ENCODE measurements around the gene HPX. TPM values are rescaled to one million over a fixed set of nuclear protein-coding genes. Genes with fewer than 3 reads are reported as not detected.

HPX gene
- total RNA-seq, 1 experiment from 2014 or later: 1.0 TPM

DNA sequence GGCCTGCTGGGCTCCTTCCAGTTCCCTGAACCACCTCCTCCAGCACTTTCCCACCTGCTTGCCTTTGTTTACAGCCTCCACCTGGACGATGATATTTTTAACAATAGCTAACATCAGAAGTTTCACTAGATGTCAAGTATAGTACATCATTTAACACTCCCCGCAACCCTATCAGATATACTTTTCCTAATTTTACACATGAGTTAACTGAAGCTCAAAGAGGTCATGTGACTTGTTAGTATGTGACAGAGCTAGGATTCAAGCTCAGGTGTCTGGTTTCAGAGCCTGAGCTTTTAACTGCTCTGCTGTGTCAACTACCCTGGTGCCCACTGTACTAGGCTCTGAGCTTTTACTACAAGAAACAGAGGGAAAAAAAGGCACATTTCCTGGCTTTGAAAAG lies 14.3 kb upstream of the HPX start:
- no peaks in the 10 kb centered on the region for H3K9me3 ChIP-seq (ENCODE audit: control insufficient read depth, insufficient read depth, low read depth, low read length)
- TF ChIP-seq, protein P1, sequence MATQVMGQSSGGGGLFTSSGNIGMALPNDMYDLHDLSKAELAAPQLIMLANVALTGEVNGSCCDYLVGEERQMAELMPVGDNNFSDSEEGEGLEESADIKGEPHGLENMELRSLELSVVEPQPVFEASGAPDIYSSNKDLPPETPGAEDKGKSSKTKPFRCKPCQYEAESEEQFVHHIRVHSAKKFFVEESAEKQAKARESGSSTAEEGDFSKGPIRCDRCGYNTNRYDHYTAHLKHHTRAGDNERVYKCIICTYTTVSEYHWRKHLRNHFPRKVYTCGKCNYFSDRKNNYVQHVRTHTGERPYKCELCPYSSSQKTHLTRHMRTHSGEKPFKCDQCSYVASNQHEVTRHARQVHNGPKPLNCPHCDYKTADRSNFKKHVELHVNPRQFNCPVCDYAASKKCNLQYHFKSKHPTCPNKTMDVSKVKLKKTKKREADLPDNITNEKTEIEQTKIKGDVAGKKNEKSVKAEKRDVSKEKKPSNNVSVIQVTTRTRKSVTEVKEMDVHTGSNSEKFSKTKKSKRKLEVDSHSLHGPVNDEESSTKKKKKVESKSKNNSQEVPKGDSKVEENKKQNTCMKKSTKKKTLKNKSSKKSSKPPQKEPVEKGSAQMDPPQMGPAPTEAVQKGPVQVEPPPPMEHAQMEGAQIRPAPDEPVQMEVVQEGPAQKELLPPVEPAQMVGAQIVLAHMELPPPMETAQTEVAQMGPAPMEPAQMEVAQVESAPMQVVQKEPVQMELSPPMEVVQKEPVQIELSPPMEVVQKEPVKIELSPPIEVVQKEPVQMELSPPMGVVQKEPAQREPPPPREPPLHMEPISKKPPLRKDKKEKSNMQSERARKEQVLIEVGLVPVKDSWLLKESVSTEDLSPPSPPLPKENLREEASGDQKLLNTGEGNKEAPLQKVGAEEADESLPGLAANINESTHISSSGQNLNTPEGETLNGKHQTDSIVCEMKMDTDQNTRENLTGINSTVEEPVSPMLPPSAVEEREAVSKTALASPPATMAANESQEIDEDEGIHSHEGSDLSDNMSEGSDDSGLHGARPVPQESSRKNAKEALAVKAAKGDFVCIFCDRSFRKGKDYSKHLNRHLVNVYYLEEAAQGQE (IDR thresholded peaks at IDR 0.05; ENCODE audit: insufficient read depth in 1 of 2, low read depth in 2 of 2, low read length in 1 of 2): no peak
- TF ChIP-seq, protein P2, sequence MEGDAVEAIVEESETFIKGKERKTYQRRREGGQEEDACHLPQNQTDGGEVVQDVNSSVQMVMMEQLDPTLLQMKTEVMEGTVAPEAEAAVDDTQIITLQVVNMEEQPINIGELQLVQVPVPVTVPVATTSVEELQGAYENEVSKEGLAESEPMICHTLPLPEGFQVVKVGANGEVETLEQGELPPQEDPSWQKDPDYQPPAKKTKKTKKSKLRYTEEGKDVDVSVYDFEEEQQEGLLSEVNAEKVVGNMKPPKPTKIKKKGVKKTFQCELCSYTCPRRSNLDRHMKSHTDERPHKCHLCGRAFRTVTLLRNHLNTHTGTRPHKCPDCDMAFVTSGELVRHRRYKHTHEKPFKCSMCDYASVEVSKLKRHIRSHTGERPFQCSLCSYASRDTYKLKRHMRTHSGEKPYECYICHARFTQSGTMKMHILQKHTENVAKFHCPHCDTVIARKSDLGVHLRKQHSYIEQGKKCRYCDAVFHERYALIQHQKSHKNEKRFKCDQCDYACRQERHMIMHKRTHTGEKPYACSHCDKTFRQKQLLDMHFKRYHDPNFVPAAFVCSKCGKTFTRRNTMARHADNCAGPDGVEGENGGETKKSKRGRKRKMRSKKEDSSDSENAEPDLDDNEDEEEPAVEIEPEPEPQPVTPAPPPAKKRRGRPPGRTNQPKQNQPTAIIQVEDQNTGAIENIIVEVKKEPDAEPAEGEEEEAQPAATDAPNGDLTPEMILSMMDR (IDR thresholded peaks at IDR 0.05): no peak
- TF ChIP-seq TCF7L2 (IDR thresholded peaks at IDR 0.05; ENCODE audit: low read depth, low read length) (no peak), SIN3A (IDR thresholded peaks at IDR 0.05; ENCODE audit: borderline replicate concordance, insufficient read depth, low read depth, low read length) (no peak), POLR2AphosphoS5 (IDR thresholded peaks at IDR 0.05; ENCODE audit: low read depth, low read length) (no peak)
- no peak for ATAC-seq
- no peaks in the 10 kb centered on the region; the same call in 1 of the 2 replicates for H3K36me3 ChIP-seq (ENCODE audit: control insufficient read depth, insufficient read depth, low read length)
- no peaks in the 10 kb centered on the region for H3K27me3 ChIP-seq (ENCODE audit: control insufficient read depth, insufficient read depth, low read length)
- no peak for DNase-seq (ENCODE audit: low read depth, low spot score)
- in situ Hi-C loops (cut with HindIII; ENCODE audit: low pct_unique_long_range_greater_than_20kb, low sequenced_read_pairs) (no loop called here), intact Hi-C loops (cut with micrococcal nuclease; ENCODE audit: unreplicated experiment) (no loop called here)
- CTCF ChIA-PET: no interaction called here
- POLR2A ChIA-PET: interaction anchor here (0.9 kb wide), 1 partner anchor 10 kb away, joined by 3 read pairs; no protein-coding TSS in a partner anchor
- no peaks in the 10 kb centered on the region for H3K4me1 ChIP-seq (ENCODE audit: control insufficient read depth, insufficient read depth, low read length)
- H3K27ac ChIP-seq (ENCODE audit: low read length): no peak overlapping the region
- BruUV-seq (replicated peaks): no TSS peak
- H3K4me3 ChIP-seq (ENCODE audit: low read depth in 2 of 2, low read length in 2 of 2): no peak overlapping the region

DNA sequence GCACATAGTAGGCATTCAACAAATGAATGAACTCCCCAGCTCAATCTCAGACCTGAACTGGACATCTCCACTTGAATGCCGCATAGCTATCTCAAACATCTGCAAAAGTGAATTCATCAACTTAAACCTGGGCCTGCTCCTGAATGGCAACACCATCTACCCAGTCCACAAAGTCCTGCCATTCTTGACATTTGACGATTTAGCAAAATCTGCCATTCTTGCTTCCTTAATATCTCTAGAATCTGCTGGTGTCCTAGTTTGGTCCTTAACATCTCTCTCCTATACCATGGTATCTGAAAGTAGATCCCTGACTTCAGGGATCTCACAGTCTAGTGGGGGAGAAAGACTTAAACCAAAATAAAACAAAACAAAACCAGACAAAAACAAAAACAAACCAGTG lies 12.4 kb upstream of the HPX start:
- H3K27me3 ChIP-seq (ENCODE audit: control insufficient read depth, insufficient read depth, low read length): no peaks in the 10 kb centered on the region
- POLR2A ChIA-PET: no interaction called here
- H3K9me3 ChIP-seq (ENCODE audit: control insufficient read depth, insufficient read depth, low read depth, low read length): no peaks in the 10 kb centered on the region
- intact Hi-C loops (cut with micrococcal nuclease; ENCODE audit: unreplicated experiment) (no loop called here), in situ Hi-C loops (cut with HindIII; ENCODE audit: low pct_unique_long_range_greater_than_20kb, low sequenced_read_pairs) (no loop called here)
- no peak overlapping the region for H3K4me3 ChIP-seq (ENCODE audit: low read depth in 2 of 2, low read length in 2 of 2)
- no peak overlapping the region for H3K27ac ChIP-seq (ENCODE audit: low read length)
- DNase-seq (ENCODE audit: low read depth, low spot score) (no peak), ATAC-seq (no peak)
- no peaks in the 10 kb centered on the region; the same call in 1 of the 2 replicates for H3K36me3 ChIP-seq (ENCODE audit: control insufficient read depth, insufficient read depth, low read length)
- TF ChIP-seq TCF7L2 (IDR thresholded peaks at IDR 0.05; ENCODE audit: low read depth, low read length) (no peak), SIN3A (IDR thresholded peaks at IDR 0.05; ENCODE audit: borderline replicate concordance, insufficient read depth, low read depth, low read length) (no peak), POLR2AphosphoS5 (IDR thresholded peaks at IDR 0.05; ENCODE audit: low read depth, low read length) (no peak)
- TF ChIP-seq, protein P2 (IDR thresholded peaks at IDR 0.05): no peak
- TF ChIP-seq, protein P1 (IDR thresholded peaks at IDR 0.05; ENCODE audit: insufficient read depth in 1 of 2, low read depth in 2 of 2, low read length in 1 of 2): no peak
- CTCF ChIA-PET: interaction anchor here (1.0 kb wide), 2 partner anchors 10 to 74 kb away, joined by 3 to 4 read pairs; no protein-coding TSS in a partner anchor
- H3K4me1 ChIP-seq (ENCODE audit: control insufficient read depth, insufficient read depth, low read length): no peaks in the 10 kb centered on the region
- BruUV-seq (replicated peaks): no TSS peak

Data from Panc1 (cell line).